HG03469 (cell line): ENCODE data around the gene CGB8.
A peak's percentile ranks its signal among the peaks of the same experiment; 100 is the strongest.
"Not testable (repeated sequence)": the region's sequence is repeated elsewhere in the genome, so short reads cannot be mapped to it uniquely, and the experiment has no call there.

Source experiments
- ATAC-seq: cut with Tn5 transposase; IDR thresholded peaks from one replicate; pipeline ENCODE4 v1.9.1; 2021; ENCODE audit warnings: mild to moderate bottlenecking, moderate library complexity, moderate number of reproducible peaks; ENCODE audit not compliant: unreplicated experiment

CGB8 gene

DNA sequence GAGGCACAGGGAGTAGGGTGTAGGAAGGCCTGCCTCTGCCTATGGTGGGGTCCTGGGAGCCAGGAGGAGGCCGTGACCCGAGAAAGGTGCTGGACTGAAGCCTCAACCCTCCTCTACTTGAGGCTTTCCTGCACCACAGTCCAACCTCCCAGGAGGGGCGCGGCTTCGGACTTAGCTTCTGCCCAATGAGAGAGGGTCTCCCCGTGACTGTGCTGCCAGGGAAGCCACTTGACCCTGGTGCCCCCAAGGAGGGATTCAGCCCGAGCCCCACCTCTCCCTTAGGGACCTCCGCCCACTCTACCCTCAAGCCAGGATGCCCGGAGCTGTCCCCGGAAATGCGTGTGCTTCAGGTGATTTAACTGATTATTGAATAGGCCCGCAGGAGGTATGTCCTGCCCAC, at the start of gene CGB8:
CGB8 (minus strand) TSS at position 101 of the 400 bp plus-strand sequence. CDS start 372 bp downstream, outside the sequence.
- not testable (repeated sequence) for ATAC-seq

DNA sequence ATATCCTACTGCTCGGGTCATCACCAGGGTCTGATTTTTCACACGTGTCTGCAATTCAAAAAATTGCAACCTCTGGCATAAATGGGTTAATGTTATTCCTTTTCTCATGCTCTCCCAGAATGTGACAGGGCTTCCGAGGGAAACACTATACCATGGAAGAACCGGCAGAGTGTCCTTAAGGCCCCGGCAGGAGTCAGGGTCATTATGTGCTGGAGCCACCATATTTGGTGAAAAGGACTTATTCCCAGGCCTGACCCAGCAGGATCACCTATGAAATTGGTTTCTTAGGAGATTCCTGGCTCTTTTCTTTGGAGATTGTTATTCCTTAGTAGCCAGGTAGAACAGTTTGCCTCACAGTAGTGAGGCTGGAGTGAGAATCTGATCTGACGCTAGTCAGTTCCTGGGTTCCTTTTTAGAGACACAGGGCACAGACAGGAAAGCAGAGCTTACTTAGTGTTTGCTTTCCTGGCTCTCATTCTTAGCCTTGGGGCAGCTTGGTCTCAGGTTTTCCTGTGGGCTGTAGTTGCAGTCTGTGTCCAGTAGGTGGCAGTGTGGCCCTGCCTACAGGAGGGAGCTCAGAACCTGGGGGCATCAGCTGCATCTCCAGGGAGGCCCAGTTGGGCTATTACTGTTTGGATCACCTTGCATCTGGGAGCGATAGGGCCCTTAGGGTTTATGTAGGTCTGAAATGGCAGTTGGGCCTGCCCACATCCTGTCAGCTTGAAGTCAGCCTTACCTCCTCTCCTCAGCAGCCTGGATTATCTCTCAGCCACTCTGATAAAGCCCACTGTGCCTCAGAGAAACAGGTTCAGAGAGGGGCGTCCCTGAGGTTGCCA, 48.8 kb upstream of the CGB8 start:
- no peak for ATAC-seq

DNA sequence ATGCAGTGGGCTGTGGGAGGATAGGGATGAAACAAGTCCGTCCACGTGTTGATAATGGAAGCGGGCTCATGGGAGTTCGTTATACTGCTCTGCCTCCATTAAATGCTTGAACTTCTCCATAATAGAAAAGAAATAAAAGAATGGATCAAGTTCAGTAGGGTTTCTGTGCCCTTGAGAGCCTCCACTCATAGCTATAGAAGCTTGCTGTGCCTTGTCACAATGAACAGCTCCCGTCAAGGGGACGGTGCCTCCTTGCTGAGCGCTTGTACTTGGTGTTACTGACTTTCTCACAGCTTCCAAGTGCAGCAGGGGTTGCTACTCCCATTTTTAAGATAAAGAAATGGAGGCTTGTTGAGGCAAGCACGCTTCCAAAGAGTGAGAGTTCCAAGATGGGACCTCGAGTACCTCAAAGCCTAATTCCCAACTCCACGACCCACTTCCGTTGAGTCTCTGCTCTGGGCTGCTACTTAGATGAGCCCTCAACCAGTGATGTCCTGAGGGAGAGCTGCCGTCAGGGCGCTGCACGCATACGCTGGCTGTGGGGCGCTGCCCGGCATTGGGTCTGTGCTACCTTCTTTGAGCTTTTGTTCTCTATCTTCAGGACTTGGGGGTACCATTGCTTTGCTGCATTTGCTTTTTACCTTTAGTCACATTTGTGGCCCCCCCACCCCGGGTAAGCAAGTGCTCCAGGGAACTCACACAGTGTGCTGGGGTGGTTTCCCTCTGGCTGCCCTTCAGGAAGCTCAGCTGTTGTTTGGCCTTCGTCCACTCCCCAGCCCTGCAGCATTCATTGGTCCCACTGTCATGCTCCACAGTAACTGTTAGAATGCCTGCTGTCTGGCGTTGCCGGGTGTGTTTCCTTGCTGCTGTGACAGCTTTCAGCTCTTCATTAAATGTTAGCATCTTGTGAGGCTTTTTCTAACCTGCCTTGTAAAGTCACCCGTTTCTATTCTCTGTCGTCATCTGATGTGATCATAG, 45.9 kb upstream of the CGB8 start:
- no peak for ATAC-seq

DNA sequence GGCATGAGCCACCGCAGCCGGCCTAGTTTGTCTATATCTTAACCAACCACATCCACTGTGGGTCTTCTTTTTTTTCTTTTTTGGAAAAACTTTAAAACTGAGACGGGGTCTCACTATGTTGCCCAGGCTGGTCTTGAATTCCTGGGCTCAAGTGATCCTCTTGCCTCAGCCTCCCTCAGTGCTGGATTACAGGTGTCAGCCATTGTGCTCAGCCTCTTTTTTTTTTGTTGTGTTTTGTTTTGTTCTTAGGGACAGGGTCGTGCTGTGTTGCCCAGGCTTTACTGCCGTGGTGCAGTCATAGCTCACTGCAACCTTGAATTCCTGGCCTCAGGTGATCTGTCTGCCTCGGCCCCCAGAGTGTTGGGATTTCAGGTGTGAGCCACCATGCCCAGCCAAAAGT, 43.8 kb upstream of the CGB8 start:
- ATAC-seq: no peak

DNA sequence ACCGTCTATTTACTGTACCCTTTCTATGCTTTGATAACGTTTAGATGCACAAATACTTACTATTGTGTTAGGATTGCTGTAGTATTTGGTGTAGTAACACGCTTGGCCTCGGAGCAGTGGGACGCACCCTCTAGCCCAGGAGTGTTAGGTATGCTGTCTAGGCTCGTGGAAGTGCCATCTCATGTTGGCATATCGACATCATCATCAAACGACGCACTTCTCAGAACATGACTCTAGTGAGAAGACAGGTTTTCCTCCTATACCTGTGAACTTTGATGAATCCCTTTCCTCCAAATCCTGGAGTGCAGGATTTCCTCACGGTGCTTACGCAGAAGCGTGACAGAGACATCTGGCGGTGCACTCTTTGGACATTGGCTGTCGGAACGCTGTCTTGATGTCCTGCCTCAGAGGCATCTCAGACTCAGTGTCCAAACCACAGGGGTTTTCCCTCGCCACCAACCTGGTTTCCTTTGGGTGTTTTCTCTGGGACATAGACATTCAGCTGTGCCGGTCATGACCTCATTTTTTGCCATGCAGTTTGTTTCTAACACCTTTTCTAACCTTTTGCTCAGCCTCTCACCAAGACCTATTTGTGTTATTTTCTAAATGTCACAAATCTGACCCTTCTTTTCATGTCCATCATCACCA, 42.6 kb upstream of the CGB8 start:
- no peak for ATAC-seq

DNA sequence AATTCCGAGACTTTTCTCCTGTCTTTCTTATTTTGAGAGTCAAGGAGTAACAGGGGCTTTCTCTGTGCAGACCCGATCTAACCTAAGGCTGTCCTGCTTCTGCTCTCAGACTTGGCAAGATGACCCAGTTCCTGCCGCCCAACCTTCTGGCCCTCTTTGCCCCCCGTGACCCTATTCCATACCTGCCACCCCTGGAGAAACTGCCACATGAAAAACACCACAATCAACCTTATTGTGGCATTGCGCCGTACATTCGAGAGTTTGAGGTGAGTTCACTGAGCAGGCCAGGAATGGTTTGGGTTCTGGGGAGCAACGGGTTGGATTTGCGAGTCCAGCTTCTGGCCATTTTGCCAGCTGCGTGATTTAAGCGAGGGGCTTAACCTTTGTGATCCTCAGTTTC, 37.4 kb upstream of the CGB8 start:
- ATAC-seq: no peak

DNA sequence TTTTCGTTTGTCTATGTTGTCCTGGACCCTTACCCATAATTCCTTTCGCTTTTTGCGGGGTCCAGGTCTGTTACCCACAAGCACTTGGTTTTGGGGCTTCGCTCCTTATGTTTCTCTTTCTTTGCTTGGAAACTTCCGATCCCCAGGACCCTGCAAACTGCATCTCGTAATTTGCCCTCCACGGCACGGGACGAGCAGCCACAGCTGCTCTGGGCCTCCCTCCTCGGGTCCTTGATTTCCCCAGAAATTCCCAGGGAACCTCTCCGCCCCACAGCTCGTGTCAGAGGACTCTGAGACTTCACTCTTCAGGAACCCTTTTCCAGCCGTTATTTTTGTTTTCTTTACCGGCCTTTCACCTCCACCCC, 36.9 kb upstream of the CGB8 start:
- ATAC-seq: no peak

DNA sequence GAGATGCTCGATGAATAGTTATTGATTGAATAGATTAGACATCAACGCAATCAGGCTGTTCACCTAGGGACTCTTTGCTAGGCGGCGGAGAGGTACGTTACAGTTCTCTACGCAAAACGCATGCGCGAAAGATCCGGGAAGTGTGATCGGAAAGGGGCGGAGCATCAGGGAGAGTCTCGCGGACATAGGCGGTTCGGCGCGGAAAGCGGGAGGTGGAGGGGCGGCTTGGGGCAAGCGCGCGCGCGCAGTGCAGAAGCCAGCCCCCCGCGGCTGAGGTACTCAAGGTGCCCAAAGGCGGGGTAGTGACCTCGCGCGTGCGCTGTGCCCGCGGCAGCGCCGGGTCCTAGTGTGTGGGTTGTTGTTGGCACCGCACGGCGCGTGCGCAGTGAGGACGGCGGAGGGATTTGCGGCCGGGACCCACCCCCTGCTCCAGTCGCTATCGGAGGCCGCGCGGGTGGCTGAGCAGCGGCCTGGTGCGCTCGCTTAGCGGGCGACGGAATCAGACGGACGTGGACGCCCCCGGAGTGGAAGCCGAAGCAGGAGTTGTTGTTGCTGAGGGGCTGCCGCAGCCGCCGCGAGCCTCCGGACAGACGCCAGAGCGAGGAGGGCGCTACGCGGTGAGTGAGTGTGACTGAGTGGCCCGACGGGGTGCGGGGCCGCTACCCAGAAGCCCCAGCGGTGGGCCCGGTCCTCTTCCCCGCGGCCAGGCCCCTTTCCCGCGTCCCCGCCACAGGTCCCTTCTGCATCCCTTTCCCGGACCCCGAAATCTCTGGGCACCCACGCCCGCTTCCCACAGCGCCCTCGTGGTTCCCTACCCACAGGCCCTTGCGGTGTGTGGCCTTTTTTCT, 36.3 kb upstream of the CGB8 start, which contains the start of gene SNRNP70:
SNRNP70 (plus strand) TSS at position 432 of the 848 bp plus-strand sequence. CDS start 964 bp downstream, outside the sequence.
- peak; percentile 74 for ATAC-seq

DNA sequence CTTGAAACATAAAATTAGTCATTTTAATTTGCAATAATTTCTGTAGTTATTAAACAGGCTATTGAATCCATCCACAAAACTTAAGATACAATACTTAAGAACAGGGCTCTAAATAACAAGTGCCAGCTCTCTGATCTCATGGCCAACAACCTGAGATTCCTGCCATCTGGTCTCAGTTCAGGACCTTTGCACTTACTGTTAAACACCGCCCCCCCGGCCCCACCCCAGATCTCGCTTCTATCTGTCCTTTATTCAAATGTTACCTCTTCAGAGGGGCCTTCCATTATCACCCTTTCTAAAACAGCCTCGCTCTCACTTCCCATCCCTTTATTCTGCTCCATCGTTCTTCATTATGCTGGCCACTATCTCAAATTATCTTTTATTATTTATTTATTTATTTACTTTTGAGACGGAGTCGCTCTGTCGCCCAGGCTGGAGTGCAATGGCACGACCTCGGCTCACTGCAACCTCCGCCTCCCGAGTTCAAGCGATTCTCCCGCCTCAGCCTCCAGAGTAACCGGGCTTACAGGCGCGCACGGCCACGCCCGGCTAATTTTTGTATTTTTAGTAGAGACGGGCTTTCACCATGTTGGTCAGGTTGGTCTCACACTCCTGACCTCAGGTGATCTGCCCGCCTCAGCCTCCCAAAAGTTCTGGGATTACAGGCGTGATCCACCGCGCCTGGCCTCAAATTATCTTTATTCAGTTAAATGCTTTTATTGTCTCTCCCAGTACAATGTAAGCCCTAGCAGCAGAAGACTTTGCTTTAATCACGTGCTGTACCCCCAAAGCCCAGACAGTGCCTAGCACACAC, 35.5 kb upstream of the CGB8 start:
- no peak for ATAC-seq

DNA sequence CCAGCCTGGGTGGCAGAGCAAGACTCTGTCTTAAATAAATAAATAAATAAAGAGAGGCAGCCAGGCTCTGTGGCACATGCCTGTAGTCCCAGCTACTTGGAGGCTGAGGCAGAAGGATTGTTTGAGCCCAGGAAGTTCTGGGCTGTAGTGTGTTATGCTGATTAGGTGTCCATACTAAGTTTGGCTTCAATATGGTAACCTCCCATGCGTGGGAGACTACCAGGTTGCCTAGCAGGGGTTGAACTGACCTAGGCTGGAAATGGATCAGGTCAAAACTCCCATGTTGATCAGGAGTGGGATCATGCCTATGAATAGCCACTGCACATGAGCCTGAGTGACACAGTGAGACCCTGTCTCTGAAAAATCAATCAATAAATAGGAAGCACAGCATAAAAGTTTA, 32.4 kb upstream of the CGB8 start:
- ATAC-seq: no peak

DNA sequence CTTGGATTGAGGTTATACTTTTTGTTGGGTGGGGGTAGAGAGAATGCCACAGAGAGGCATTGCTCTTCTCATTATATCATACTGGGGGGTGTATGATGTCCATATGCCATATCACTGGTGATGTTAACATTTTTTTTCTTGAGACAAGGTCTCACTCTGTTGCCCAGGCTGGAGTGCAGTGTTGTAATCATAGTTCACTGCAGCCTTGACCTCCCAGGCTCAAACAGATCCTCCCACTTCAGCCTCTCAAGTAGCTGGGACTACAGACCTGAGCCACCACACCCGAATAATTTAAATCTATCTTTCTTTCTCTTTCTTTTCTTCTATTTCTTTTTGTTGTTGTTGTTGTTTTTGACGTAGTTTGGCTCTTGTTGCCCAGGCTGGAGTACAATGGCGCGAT, 31.5 kb upstream of the CGB8 start:
- no peak for ATAC-seq

DNA sequence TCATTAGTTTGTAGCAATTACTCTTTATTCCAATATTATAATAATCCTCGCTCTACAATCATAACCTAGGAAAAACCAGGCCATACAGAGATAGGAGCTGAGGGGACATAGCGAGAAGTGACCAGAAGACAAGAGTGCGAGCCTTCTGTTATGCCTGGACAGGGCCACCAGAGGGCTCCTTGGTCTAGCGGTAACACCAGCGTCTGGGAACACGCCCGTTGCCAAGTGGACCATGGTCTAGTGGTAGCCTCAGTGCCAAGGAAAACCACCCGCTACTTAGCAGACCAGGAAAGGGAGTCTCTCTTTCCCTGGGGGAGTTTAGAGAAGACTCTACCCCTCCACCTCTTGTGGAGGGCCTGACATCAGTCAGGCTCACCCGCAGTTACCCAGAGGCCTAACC, 26.0 kb upstream of the CGB8 start:
- not testable (repeated sequence) for ATAC-seq

DNA sequence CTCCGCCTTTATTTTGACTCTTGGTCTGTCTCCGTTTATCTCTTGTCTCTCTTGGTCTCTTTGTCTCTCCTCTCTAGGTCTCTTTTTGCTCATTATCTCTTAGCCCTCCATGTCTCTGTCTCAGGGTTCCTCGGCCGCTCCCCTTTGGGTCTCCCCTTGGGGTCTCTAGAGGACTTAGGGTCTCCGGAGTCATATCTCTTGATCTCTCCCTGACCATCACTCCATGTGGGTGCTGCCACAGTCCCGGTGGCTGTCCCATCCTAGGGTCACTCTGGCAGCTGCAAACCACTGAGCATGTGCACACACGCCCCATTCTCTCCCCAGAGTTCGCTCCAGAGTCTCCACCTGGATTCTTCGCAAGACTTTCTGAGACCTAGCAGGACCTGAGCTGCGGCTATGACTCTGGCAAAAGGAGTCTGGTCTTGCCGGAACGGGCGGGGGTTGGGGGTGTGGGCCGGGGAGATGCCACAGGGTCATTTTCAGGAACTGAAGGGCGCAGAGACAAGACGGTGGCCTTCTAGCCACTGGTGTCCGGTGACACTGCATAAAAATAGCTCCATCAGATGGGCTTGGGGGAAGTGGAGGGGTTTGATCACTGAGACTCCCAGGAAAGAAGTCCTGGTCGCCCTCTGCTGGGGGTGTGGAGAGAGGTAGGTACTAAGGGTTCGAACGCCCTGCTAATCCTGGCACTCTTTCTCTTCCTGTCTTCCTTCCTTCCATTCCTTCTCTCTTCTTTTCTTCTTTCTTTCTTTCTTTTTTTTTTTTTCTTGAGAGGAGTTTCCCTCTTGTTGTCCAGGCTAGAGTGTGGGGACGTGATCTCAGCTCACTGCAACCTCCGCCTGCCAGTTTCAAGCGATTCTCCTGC, 24.8 kb upstream of the CGB8 start:
- no peak for ATAC-seq

DNA sequence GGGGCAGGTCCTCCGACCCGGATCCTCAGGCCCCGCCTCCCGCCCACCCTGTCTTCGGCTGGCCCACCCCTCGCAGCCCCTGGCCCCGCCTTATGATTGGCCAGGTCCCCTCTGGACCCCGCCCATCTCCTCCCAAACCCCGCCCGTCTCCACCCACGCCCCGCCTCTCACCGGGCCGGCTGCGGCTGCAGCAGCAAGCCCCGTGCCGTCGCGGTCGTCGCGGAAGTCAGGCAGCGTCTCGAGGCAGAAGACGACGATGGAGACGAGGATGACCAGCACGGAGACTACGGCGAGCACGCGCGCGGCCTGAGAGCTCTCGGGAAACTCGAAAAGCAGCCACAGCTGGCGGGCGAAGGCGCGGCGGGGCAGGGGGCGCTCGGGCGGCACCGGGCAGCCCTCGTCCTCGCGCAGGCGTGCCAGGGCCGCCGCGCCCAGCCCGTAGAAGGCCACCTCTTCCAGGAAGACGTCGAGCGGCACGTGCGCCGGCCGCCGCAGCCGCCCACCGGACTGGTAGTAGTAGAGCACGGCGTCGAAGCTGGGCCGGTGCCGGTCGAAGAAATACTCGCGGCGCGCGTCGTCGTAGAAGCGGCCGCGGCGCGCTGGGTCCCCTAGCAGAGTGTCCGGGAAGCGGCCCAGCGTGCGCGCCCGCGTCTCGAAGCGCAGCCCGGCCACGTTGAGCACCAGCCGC, 23.1 kb upstream of the CGB8 start:
- ATAC-seq: no peak

DNA sequence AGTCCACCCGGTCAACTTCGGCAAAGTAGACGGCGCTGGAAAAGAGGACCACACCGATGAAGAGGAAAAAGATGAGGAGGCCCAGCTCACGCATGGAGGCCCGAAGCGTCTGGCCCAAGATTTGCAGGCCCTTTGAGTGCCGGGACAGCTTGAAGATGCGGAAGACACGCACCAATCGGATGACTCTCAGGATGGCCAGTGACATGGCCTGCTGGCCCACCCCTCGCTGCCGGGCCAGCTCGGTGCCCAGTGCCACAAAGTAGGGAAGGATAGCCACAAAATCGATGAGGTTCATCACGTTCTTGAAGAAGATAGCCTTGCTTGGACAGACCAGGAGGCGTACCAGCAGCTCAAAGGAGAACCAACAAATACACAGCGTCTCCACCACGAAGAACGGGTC, 21.5 kb upstream of the CGB8 start:
- no peak for ATAC-seq

DNA sequence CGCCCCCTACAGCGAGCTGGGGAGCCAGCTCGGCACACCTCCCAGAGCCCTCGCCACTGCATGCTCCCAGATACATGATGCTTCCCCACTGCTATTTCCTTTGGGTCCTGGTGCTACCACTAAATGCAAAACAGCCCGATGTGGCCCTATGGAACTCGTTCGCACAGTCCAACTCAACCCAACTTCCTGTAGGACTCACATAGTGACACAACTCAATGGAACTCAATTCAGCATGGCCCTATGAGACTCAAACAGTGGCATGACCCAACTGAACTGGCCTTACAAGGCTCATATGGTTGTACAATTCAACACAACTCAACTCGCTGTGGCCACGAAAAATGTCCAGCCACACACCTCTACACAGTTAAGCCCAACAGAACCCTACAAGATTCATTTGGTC, 20.1 kb upstream of the CGB8 start:
- no peak for ATAC-seq

DNA sequence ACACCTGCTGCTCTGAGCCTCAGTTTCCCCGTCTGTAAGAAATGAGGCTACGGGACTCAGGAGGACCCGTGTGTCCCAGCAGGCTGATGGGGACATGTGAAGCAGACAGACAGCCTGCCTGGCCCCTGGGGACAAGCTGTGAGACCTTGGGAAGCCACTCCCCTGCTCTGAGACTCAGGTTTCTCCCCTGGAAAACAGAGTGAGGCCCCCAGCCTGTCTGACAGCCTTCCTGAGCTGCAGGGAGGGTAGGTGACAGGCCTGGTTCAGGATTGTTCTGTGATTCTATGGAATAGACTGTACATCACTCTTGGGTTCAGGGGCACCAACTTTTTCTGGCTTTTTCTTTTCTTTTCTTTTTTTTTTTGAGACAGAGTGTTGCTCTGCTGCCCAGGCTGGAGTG, 18.6 kb upstream of the CGB8 start:
- no peak for ATAC-seq
